Sigmoid colon (tissue), 4 donors: ENCODE results near the gene MBP.

Source experiments
- CTCF ChIP-seq, 4 experiments: fragments of 450-650 bp in 3 of 4; fragments of 200-600 bp in 1 of 4; IDR thresholded peaks; one replicate each; pipeline ENCODE4 v1.5.1; 2016 to 2019; ENCODE audit warnings: antibody characterized with exemption in 4 of 4, mild to moderate bottlenecking in 3 of 4, moderate library complexity in 2 of 4
- EP300 ChIP-seq, 4 donors: sonication (generic); formaldehyde crosslinking; IDR thresholded peaks; one replicate each; pipeline ENCODE4 v1.6.1; 2017; ENCODE audit warnings: antibody characterized with exemption in 4 of 4

- TF ChIP-seq CTCF (IDR thresholded peaks at IDR 0.05) = no peak
- TF ChIP-seq EP300 (IDR thresholded peaks at IDR 0.05) = no peak
These were observed 29.3 kb downstream of the MBP start for GRCh38 chr18:77103187-77103850.
